Osteocyte (in vitro differentiated cells): Measurements from ENCODE around the gene PSAT1. TPM values are rescaled to one million over a fixed set of nuclear protein-coding genes. Genes with fewer than 3 reads are reported as not detected.

Experiments used
- DNase-seq: peaks from one replicate; pipeline ENCODE4 v3.0.0; 2021; ENCODE audit warnings: mixed read lengths; ENCODE audit not compliant: unreplicated experiment; ENCODE audit errors: extremely low spot score
- H3K27ac Mint-ChIP-seq: one replicate; pipeline ENCODE4 v1.8.0; 2021; ENCODE audit warnings: mild to moderate bottlenecking, mixed read lengths; ENCODE audit not compliant: unreplicated experiment
- H3K27me3 Mint-ChIP-seq: one replicate; pipeline ENCODE4 v1.8.0; 2021; ENCODE audit warnings: mixed read lengths; ENCODE audit not compliant: unreplicated experiment
- H3K36me3 Mint-ChIP-seq: one replicate; pipeline ENCODE4 v1.8.0; 2021; ENCODE audit warnings: mixed read lengths; ENCODE audit not compliant: unreplicated experiment
- H3K4me1 Mint-ChIP-seq: one replicate; pipeline ENCODE4 v1.8.0; 2021; ENCODE audit warnings: mixed read lengths; ENCODE audit not compliant: unreplicated experiment
- H3K4me3 Mint-ChIP-seq: one replicate; pipeline ENCODE4 v1.8.0; 2021; ENCODE audit warnings: mild to moderate bottlenecking, moderate library complexity, mixed read lengths; ENCODE audit not compliant: unreplicated experiment
- H3K9me3 Mint-ChIP-seq: one replicate; pipeline ENCODE4 v1.8.0; 2021; ENCODE audit warnings: mixed read lengths; ENCODE audit not compliant: unreplicated experiment
- total RNA-seq: library from RNA; stranded (reverse); gene quantifications from 2 replicates; pipeline ENCODE4 v1.2.1, GENCODE V29; 2021
- TF ChIP-seq, protein P1 (sequence below): fragments of 200-600 bp; sonication (generic); IDR thresholded peaks from 2 replicates; pipeline ENCODE4 v1.5.0; 2021; ENCODE audit warnings: antibody characterized with exemption, mild to moderate bottlenecking, moderate library complexity

Gene PSAT1
- total RNA-seq, 1 donor from 2014 or later: 171 TPM

DNA sequence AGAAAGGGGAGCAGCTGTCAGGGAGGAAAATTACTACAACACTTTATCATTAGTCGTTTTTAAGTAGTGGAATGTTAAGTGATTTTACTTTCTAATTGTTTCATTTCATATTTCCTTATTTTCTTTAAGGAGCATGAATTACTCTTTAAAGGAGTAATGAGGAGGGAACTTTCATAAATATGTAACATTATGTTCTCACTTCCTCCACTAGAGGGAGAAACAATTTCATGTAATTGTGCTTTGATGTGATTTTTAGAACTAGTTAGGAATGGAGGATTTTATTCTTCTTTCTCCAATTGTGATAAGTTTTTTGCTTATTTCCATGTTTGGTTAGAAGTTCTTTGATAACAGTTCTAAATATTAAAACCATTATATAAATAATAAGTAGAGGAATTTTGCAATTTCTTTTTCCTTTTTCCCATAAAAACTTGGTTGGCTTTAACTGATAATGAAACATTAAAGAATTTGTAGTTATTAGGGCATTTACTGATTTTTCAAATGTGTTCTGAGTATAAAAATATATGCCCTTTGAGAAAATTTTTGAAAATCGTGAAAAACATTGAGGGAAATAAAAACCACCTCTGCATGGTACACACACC lies 35.4 kb upstream of the PSAT1 start:
- no peak overlapping the region for H3K4me3 Mint-ChIP-seq
- H3K9me3 Mint-ChIP-seq: no peaks in the 10 kb centered on the region
- H3K27ac Mint-ChIP-seq: no peak overlapping the region
- DNase-seq: no peak
- TF ChIP-seq, protein P1, sequence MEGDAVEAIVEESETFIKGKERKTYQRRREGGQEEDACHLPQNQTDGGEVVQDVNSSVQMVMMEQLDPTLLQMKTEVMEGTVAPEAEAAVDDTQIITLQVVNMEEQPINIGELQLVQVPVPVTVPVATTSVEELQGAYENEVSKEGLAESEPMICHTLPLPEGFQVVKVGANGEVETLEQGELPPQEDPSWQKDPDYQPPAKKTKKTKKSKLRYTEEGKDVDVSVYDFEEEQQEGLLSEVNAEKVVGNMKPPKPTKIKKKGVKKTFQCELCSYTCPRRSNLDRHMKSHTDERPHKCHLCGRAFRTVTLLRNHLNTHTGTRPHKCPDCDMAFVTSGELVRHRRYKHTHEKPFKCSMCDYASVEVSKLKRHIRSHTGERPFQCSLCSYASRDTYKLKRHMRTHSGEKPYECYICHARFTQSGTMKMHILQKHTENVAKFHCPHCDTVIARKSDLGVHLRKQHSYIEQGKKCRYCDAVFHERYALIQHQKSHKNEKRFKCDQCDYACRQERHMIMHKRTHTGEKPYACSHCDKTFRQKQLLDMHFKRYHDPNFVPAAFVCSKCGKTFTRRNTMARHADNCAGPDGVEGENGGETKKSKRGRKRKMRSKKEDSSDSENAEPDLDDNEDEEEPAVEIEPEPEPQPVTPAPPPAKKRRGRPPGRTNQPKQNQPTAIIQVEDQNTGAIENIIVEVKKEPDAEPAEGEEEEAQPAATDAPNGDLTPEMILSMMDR: peak; percentile 64
- no peaks in the 10 kb centered on the region for H3K27me3 Mint-ChIP-seq
- peaks cover 4% of the 10 kb centered on the region for H3K4me1 Mint-ChIP-seq
- peaks cover 15% of the 10 kb centered on the region for H3K36me3 Mint-ChIP-seq

GRCh38 chr9:78262655-78263054 lies 34.3 kb upstream of the PSAT1 start:
- Mint-ChIP-seq H3K9me3 (no peaks in the 10 kb centered on the region), H3K27ac (no peak overlapping the region), H3K27me3 (no peaks in the 10 kb centered on the region), H3K4me1 (peaks cover 4% of the 10 kb centered on the region), H3K4me3 (no peak overlapping the region), H3K36me3 (peaks cover 17% of the 10 kb centered on the region)
- TF ChIP-seq, protein P1: no peak
- DNase-seq: no peak

- Mint-ChIP-seq H3K9me3 (no peaks in the 10 kb centered on the region), H3K27me3 (no peaks in the 10 kb centered on the region), H3K27ac (no peak overlapping the region), H3K36me3 (peaks cover 20% of the 10 kb centered on the region), H3K4me1 (peaks cover 1% of the 10 kb centered on the region), H3K4me3 (no peak overlapping the region)
- TF ChIP-seq, protein P1: no peak
- no peak for DNase-seq
Measured at GRCh38 chr9:78267889-78268288, 29.0 kb upstream of the PSAT1 start.

DNA sequence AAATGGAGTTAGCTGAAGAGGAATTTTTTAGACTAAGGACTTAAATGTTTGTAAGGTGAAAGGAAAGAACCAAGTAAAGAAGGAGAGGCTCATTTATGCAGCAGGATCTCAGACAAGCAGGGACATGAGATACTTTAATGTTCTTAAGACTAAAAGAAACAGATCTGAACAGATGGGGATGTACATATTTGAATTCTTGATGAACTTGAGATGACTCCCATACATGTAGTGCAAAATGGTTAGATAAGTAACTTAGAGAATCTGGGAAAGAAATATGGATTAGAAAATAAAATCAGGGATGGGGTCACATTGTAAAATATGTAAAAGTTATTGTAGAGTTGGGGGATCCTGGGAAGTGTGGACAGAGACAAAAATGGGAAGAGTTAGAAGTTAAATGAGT lies 27.1 kb upstream of the PSAT1 start:
- Mint-ChIP-seq H3K36me3 (peaks cover 20% of the 10 kb centered on the region), H3K27me3 (no peaks in the 10 kb centered on the region), H3K4me3 (no peak overlapping the region), H3K4me1 (peaks cover 10% of the 10 kb centered on the region), H3K9me3 (no peaks in the 10 kb centered on the region), H3K27ac (no peak overlapping the region)
- DNase-seq: no peak
- TF ChIP-seq, protein P1: no peak

DNA sequence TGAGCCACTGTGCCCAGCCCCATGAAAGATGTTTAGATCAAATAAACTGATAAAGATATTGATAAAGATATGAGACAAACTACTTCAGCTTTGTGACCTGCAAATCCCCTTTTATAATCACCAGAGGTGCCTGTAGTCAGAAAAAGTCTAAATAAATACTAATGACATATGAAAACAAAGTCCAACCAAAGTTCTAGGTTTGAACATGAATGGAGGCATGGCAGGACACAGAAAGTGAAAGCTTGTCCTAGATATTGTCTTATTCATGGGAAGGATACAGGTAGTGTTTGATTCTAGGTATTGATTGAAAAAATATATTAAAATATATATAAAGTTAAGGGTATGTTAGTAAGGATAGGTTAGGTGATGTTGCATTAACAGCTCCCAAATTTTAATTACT lies 24.6 kb upstream of the PSAT1 start:
- Mint-ChIP-seq H3K27me3 (no peaks in the 10 kb centered on the region), H3K4me3 (no peak overlapping the region), H3K9me3 (no peaks in the 10 kb centered on the region), H3K36me3 (peaks cover 8% of the 10 kb centered on the region), H3K4me1 (peaks cover 10% of the 10 kb centered on the region), H3K27ac (no peak overlapping the region)
- TF ChIP-seq, protein P1: no peak
- no peak for DNase-seq
